GM21717 (cell line): ENCODE measurements around the gene BOK.

ENCODE experiments used
- ATAC-seq: cut with Tn5 transposase; IDR thresholded peaks from one replicate; pipeline ENCODE4 v1.9.1; 2021; ENCODE audit warnings: mild to moderate bottlenecking, moderate library complexity; ENCODE audit not compliant: unreplicated experiment

BOK gene

DNA sequence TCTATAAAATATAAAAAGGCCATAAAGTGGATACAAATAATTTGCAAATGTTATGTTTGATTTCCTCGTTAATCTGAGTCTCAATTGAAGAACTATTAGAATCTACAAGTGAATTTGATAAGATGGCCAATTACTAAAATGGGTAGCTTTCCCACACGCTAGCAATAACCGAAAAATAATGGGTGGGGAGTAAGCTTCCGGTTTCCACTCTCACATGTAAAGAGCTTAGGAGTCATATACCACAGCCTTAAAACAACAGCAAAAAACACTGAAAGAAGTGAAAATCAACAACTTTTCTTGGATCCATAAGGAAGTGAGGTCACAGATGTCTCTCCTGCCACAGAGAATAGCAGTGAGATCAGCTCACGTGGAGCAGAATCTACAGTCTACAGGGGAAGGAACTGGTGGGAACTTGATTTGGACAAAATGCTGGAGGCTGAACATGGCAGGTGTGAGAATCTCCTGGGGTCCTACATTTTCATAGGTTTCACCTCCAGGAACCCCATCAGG is 59.8 kb downstream of the BOK start:
- ATAC-seq, result no peak

DNA sequence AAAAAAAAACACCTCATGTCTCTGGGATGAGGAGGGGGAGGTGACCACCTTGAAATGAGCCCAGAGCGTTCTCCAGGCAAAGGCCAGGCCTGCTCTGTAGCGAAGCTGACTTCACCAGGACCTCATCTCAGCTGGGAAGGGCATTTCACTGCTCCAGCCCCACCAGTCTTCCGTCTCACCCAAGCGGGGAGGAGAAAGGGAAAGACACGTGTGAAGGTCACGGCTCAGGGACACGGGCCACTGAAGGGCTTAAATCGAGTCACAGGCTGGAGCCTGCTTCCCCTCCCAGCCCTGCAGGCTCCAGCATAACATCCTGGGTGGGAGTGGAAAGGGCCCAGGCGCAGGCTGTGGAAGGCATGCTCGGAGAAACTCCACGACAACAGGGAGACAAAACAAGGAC is 60.3 kb downstream of the BOK start:
- no peak for ATAC-seq

GRCh38 chr2:241619597-241620418 is 61.3 kb downstream of the BOK start:
- no peak for ATAC-seq

- no peak for ATAC-seq
These were observed 61.8 kb downstream of the BOK start for GRCh38 chr2:241620419-241620769.
